BE2C (cell line): ENCODE results near the gene ARHGAP31.

Experiments used
- DNase-seq: peaks from one replicate; pipeline ENCODE4 v3.0.0-alpha.2; 2020
- H3K27me3 ChIP-seq: fragments of 250-450 bp; sonication (Bioruptor Pico); 2 replicates; pipeline ENCODE4 v1.5.1; 2020; ENCODE audit warnings: mild to moderate bottlenecking
- H3K36me3 ChIP-seq: fragments of 250-450 bp; sonication (Bioruptor Pico); 2 replicates; pipeline ENCODE4 v1.5.1; 2020; ENCODE audit warnings: mild to moderate bottlenecking
- H3K4me1 ChIP-seq: fragments of 250-450 bp; sonication (Bioruptor Pico); 2 replicates; pipeline ENCODE4 v1.5.1; 2020
- H3K4me3 ChIP-seq: 2 replicates; pipeline ENCODE4 v1.5.1; 2011; ENCODE audit warnings: low read depth, low read length
- H3K9me3 ChIP-seq: fragments of 250-450 bp; sonication (Bioruptor Pico); 2 replicates; pipeline ENCODE4 v1.5.1; 2020
- CTCF ChIP-seq: IDR thresholded peaks from 2 replicates; pipeline ENCODE4 v1.5.1; 2012; ENCODE audit warnings: mild to moderate bottlenecking, low read depth, low read length

Gene ARHGAP31

GRCh38 chr3:119469418-119470189 lies 175.4 kb downstream of the ARHGAP31 start:
- DNase-seq, result no peak
- TF ChIP-seq CTCF, result no peak
- Histone ChIP-seq H3K36me3 (peaks cover 7% of the 10 kb centered on the region), H3K4me1 (peaks cover 4% of the 10 kb centered on the region), H3K27me3 (no peaks in the 10 kb centered on the region), H3K9me3 (no peaks in the 10 kb centered on the region), H3K4me3 (peak overlapping the region; percentile 98)
